ENCODE measurements around the gene MPO.

The MPO gene

DNA sequence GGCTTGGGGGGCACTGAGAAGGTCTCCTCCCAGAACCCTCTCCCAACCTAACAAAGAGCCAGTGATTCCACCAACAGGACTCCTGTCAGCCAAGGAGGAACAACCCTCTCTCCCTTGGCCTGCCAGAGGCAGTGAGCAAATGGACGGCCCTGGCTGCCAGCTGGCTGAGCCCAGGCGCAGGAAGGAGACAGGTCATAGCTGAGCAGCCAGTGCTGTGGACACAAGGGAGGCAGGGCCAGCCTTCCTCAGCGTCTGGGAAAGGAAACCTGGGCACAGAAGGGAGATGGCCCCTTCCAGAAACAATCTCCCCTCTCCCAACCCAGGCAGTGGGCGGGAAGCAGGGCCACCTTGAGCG, 2.1 kb downstream of the MPO start:
- DNase-seq, result no peak

DNA sequence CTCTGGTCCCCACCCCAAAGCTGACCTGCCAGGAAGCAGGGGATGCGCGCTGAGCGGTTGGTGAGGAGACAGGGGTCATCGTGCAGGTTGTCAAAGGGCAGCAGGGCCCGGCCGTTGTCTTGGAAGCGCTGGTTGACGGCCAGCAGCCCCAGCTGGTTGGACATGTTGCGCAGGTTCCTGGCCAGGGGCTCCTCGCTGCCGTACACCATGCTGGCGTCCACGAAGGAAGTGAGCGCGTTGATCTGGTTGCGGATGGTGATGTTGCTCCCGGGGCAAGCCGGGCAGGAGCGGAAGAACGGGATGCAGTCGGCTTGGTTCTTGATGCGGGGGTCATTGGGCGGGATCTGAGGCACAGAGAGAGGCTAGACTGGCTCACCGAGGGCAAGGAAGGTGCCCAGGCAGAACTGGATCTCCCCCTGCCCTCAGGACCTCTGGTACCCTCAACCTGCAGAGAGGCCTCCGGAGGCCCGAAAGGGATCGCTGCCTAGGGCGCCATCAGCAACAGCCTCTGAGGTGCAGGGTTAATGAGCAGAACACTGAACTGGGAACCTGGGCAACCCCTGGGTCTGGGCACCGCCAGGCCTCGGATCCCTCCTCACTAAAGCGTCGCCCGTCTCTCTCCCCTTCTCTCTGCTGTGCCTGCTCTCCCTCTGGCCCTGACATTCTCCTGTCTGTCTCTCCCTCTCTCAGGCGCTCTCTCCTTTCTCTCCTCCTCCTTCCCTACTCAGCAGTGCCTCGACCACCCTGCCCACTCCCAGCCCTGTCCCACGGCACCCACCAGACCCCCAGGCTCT, 2.7 kb downstream of the MPO start:
- no peak for DNase-seq

DNA sequence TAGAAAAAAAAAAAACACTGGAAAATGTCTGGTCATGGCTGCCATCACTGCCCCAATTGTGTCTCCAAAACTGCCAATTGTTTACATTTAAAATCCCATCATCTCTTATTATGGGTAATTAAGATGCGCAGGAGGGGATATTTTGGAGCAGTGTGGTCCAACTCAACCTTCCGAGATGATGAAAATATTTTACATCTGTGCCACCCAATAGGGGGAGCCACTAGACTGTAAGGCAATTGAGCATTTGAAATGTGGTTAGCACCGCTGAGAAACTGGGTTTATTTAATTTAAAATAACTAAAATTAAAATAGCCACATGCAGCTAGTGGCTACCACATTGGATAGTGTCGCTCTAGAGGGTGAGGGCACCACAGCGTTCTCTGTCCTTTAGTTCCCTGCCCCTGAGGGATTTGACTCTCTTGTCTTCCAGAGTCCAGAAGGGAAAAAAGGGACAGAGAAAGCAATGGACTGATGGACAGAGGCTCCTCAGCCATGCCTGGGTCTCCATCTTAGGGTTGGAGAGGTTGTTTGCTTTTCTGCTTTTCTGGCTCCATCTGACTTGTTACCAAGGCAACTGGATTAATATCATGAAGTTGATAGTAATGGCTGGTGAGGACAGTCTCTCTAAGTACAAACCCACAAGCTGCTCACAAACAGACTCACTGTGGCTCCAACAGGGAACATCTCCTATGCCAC, 3.5 kb downstream of the MPO start:
- DNase-seq, result no peak

DNA sequence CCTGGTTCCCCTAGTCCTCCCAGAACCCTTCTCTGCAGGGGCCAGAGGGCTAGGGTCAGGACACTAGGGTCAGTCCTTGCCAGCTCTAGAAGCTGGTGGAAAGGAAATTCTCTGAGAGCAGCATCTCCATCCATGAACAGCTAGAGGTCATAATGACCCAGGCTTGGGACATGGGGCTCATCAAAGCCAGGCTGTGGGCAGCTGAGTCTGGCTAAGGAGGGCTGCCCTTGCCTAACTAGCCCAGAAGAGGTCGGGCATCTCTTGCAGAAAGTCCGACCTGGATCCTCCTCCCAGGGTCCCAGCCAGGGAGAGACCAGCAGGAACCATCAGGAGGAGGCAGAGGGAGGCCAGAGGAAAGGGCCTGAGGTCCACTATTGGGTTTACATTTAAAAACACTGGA, 4.3 kb downstream of the MPO start:
- no peak for DNase-seq

DNA sequence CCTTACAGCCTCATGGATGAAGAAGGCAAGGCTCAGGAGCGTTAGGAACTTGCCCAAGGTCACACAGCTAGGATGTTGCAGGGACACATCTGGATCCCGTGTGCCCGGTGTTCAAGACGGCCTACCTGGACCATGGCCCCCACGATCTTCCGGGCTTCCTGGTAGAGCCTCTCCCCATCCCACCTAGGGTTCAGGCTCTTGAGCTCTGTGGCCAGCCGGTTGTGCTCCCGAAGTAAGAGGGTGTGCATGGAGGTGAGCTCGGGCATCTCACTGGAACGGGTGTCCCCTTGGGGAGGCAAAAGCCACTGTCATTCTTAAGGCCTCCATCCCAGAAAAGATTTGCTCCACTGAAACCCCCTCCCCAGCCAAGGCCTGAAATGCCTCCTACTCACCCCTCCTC, 5.3 kb downstream of the MPO start:
- no peak for DNase-seq

DNA sequence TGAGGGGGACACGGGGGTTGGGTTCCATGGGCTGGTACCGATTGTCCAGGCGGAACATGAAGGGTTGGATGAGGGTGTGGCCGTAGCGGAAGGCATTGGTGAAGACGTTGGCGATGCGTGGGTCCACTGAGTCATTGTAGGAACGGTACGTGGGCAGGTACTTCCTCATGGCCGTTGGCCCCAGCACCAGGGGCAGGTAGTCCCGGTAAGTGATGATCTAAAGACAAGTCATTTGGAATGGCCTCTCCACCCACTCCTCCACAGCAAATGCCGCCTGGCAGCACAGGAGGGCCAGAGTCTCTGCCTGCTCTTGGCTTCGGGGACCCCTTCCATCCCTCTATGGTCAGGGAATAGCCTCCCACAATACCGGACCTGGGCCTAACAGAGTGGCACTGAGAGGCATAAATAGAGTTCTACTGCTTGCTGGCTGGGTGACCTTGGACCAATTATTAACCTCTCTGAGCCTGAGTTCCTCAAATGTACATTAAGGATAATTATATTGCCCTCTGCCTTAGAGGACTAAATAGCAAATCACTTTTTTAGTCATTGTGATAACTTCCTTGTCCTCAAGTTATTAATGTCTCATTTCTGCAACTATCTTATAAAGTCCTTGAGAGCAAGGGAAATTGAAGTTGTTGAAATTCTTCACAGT, 7.2 kb downstream of the MPO start:
- no peak for DNase-seq

DNA sequence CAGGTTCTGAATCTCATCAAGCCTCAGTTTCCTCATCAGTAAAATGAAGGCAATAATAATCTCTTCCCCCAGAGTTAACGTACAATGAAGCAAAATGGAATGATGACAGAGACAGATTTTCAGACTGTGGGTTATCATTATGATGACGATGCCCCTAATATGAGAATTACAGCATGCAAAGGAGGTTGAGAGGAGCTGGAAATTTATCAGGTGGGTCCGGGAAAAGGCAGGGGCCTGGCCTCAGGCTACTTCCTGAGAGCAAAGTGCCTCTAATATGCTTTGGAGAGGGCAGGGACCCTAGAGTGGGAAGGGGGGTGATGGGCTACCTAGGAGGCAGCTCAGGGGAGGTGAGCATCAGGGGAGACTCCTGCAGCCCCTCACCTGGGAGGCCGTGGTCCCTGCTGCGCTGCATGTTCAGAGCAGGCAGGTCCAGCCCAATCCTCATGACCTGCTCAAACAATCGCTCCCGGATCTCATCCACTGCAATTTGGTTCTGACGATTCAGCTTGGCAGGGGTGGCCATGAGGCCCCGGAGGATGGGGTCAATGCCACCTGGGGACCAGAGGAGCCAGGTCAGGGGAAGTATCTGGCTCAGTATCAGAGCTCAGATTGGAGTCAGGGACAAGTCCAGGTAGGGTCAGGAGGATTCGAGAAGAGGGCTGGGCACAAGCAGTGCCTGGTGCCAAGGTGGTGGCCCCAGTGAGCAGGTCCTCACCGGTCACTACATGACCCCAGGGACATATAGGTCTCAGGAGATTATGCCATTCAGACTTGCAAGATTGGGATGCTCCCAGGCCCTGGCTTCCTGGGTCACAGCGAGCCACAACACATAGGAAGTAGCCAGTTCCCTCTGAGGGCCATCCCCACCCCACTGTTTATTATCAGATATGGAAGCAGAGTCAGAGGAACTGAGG, 8.1 kb downstream of the MPO start:
- no peak for DNase-seq

DNA sequence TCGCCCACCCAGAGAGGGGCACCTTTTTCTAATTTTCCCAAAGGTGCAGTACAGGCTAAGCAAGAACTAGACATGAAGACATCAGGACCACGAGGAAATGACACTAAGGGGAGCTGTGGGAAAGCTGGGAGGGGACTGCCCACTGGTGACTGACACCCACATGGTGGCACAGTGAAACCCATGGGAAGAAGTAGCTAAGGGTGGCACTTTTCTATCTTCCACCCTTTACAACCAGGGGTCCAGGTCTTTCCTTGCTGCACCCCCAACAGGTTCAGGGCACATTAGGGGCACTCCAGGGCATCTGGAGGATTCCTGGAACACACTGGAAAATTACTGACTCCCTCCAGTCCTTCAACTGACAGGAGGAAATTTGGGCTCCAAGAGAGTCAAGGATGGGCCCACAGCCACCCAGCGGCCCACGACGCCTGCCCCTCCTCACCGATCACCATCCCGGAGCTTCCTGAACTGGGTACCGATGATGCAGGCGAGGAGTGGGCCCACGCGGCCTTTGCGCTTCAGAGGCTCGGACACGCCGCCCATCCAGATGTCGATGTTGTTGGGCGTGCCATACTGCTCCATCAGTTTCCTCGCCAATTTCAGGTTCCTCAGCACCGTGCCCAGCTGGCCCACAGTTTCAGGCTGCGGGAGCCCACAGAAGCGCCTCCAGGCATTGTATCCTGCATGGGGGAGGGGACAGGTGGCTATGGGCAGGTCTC, 9.4 kb downstream of the MPO start:
- DNase-seq, result no peak

DNA sequence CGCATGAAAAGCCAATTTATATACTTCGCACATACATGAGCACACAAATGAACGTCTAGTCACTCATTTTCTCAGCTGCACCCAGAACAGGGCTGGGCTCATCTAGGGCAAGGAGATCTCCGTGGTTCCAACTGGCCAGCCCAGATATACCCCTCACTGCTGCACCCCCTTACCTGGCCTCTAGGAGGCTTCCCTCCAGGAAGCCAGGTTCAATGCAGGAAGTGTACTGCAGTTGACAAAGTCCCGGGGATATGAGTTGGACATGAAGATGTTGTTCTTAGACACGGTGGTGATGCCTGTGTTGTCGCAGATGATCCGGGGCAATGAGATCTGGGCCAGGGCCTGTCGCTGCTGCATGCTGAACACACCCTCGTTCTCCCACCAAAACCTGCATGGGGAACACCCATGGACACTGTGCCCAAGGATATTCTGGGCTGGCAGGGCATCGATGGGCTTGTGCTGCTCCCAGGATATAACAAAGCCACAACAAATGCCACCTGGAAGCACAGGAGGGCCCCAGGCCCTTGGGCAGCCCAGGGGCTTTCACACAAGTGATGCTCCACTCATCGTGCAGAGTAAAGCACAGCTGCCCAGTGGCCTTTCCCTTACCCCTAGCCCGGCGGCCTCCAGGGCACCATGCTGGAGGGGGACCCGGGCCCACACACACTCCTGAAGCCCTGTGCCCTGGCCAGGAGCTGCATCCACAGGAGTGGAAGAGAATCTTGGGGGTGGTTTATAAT, 10.1 kb downstream of the MPO start:
- no peak for DNase-seq

DNA sequence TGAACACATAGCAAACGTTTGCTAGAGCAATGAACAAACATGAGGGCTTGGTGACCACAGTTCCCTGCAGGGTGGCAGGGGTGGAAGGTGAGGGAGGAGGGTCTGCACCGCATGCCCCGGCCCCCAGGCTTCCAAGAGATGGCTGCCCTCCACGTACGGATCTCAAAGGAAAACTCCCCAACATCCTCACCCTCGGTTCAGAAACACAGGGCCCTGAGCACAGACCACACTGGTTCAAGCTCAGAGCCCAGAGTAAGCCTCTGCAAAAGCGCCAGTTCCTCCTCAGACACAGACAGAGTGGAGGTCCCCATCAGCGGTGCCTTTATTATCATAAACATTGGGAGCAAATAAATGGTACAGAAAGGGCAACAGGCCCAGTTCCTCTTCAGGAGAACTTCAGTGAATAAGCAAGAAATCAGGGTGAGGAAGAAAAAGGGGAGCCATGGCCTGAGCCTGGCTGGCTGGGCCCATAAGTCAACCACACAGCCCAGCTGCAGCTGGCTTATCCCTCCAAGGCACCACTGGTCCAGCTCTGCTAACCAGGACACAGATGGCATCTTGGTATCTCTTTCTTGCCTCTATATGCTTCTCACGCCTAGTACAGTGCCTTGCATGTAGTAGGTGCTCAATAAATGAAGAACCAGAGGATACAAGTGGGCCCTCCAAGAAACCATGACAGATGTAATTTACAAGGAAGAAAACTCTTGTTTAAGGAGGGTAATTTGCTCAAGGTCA, 11.0 kb downstream of the MPO start:
- no peak for DNase-seq

DNA sequence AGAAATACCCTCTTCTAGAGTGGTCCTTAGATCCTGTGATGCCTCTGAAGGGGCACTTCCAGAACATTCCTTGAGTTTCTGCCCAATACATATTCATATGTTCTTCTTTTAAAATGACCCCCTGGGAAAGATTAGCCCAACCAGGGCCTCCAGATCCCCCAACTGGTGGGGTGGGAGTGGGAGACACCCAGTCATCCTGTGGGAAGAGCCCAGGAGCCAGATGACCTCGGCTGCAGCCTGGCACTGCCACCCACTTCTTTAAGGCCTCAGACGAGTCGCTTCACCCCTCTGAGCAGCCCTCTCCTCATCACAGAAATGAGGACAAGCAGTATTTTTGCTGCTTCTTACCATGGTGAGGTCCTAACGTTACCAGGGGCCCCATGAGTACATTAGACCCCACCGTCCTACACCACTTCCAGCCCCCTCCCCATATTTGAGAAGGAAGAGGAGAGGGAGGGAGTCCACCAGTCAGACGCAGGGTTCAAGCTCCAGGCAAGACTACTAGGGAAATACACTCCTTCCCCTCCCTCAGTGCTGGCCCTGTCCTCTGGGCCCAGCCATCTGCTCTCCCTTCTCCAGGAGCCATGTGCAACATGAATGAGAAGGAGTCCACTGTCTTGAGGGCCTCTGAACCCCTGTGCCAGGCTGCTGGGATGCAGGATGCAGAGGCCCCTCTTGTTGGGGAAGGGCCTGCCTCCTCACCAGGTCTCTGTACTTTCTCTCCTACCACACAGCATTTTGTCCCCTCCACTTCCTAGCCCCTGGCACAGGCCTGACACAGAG, 11.8 kb downstream of the MPO start:
- no peak for DNase-seq

DNA sequence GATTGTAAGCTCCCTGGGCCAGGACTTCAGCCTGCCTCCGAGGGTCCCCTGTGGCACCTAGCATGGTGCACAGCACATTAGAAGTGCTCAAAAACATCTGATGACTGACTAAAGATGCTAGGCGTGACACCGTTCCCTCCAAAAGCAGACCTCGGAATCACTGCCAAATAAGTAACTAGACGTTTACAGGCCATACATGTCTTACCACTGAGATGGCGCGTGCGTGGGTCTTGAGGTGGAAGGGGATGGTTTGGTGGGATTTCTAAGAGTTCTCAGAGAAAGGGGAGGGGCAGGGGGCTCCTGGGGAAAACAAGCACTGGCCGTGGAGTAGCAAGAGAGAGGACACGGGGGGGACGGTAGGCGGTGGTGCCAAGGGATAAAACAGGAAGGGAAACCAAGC, 12.4 kb downstream of the MPO start:
- no peak for DNase-seq

DNA sequence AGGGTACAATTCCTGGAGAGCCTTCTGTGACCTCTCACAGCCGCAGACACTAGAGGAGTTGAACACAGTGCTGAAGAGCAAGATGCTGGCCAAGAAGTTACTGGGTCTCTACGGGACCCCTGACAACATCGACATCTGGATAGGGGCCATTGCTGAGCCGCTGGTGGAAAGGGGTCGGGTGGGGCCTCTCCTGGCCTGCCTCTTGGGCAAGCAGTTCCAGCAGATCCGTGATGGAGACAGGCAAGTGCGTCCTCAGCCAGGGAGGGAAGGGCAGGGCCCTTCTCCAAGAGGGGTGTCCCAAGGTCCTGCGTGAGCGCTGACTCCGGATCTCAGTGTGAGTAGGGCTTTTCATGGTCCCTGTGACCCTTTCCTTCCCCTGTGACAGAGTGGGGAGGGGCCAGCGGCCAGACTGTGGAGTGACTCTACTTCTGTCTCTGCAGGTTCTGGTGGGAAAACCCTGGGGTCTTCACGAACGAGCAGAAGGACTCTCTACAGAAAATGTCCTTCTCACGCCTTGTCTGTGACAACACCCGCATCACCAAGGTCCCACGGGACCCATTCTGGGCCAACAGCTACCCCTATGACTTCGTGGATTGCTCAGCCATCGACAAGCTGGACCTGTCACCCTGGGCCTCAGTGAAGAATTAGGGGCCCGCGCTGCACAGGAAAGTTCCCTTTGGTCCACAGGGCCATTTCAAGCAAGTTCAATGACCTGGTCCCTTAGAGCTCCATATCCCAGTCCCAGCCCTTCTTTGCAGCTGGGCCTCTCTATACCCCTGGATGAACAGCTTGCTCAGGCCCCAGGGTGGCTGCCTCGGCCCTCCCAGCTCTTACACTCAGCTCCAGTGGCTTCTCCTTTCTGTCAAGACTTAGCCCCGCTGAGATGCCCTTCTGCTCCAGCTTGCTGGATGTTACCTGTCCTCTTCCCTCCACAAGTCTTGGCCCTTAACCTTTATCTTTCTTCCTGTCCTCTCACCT, 13.1 kb downstream of the MPO start:
- DNase-seq, result no peak

DNA sequence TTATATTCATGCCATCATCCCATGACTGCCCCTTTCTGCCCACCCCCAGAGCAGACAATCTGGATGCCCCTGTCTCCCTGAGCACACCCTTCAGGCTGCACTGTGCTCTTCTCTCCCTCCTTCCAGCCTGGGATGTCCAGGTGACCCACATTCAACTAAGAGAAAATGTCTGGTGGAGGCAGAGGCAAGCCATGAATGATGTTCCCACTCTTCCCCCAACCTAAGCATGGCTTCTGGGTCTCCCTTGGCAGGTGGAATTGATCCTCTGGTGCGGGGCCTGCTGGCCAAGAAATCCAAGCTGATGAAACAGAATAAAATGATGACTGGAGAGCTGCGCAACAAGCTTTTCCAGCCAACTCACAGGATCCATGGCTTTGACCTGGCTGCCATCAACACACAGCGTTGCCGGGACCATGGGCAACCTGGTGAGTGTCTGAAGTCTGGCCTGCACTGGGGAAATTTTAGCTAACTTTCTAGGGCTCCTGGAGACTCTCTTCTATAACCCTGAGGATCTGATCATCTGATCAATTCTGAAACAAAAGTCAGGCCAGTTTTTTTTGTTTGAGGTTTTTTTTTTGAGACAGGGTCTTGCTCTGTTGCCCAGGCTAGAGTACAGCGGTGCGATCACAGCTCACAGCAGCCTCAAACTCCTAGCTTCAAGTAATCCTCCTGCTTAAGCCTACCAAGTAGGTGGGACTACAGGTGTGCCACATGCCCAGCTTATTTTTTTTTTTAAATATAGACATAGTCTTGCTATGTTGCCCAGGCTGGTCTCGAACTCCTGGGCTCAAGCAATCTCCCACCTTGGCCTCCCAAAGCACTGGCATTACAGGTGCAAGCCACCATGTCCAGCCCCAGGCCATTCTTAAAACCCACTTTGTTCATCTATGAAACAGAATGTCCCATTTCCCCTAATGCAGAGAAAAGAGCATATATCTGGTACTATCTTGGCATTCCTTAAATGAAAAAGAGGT, 14.5 kb downstream of the MPO start:
- no peak for DNase-seq

DNA sequence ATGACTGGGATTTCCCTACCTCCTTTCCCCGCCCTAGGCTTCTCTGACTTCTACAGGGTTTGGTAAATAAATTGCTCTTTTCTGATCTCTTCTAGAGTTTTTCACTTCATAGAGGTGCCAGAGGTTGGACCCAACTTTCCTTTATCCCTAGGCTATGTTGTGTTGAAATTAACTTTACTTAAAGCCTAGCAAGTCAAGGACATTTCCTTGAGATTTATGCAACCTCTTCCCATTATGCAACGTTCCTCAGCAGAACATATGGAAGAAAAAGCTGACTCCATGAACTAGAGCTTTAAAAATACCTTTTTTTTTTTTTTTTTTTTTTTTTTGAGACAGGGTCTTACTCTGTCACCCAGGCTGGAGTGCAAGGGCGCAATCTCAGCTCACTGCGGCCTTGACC, 15.5 kb downstream of the MPO start:
- no peak for DNase-seq

DNA sequence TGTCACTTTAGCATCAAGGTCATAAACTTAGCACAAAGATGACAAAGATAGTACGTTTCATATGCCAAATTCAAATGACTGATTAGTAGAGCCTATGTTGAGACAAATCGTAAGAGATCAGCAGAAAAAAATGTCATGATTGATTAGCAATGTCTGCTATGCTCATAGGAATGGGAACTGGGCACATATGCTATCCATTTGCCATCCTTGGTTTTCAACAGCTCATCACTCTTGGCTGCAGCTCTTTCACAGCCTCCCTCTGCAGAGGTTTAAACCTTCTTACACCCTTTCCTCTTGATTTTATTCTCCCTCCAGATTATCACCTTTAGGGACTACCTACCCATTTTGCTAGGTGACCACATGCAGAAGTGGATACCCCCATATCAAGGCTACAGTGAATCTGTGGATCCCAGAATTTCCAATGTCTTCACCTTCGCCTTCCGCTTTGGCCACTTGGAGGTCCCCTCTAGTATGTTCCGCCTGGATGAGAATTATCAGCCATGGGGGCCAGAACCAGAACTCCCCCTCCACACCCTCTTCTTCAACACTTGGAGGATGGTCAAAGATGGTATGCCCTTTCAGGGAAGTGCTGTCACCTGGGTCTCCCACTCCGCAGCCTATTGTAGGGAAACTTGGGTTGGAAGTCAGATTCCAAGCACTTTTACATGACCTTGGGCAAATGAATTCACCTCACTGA, 16.2 kb downstream of the MPO start:
- no peak for DNase-seq

DNA sequence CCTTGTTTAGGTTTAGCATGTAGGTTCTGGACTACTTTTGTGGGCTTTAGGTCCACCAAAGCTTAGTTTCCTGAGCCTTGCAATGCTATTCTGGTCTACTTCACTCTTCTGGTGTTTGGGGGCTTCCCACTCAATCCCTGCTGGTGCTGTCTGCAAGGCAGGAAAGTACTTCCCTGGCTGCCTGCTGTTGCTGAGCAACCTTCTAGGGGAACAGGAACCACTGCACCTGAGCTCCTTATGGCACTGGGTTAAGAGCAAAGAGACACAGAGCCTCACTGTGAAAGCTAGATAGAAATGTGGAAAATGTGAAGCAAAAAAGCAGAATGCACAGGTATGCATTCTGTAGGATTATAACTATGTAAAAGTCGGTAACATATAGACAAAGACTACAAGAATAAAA, 17.0 kb downstream of the MPO start:
- no peak for DNase-seq

All from activated CD4-positive, alpha-beta T cell treated with anti-CD3 and anti-CD28 coated beads for 1 hour (primary cell).